H1 (cell line): ENCODE results near the gene KPNA6. TPM values are rescaled to one million over a fixed set of nuclear protein-coding genes. Genes with fewer than 3 reads are reported as not detected.

Source experiments
- CTCF ChIA-PET: fragments of 300-600 bp; sonication (Branson Sonifier 250); formaldehyde crosslinking; loops from one replicate; lab custom pipeline; 2021; ENCODE audit not compliant: partially characterized antibody; lab: Charles Lee
- POLR2A ChIA-PET: fragments of 300-600 bp; sonication (Branson Sonifier 250); formaldehyde crosslinking; loops from one replicate; lab custom pipeline; 2021; ENCODE audit warnings: inconsistent platforms; ENCODE audit not compliant: partially characterized antibody; lab: Charles Lee
- DNase-seq, 2 experiments: peaks; one replicate each; pipeline versions ENCODE4 v3.0.0 to v3.0.0-alpha.2; 2010 to 2022; ENCODE audit warnings: low spot score in 2 of 2, low read depth in 1 of 2, mixed read lengths in 1 of 2
- FAIRE-seq: peaks from 2 replicates; lab custom pipeline; 2011; peaks lifted over from hg19 to GRCh38; lab: Jason Lieb, UNC
- H2AFZ ChIP-seq: 2 replicates; pipeline ENCODE4 v1.8.1; 2012; ENCODE audit warnings: low read length, inconsistent platforms
- H2AK5ac ChIP-seq: 2 replicates; pipeline ENCODE4 v1.6.1; 2013; ENCODE audit warnings: low read depth, low read length
- H2BK120ac ChIP-seq: replicated peaks from 2 replicates; pipeline ENCODE3; 2013; ENCODE audit warnings: low read depth, low read length, inconsistent platforms
- H2BK12ac ChIP-seq: 2 replicates; pipeline ENCODE4 v1.6.1; 2013; ENCODE audit warnings: low read depth, low read length
- H2BK15ac ChIP-seq: 2 replicates; pipeline ENCODE4 v1.6.1; 2013; ENCODE audit warnings: low read length
- H2BK20ac ChIP-seq: 2 replicates; pipeline ENCODE4 v1.6.1; 2013; ENCODE audit warnings: low read length
- H2BK5ac ChIP-seq: 2 replicates; pipeline ENCODE4 v1.6.1; 2013; ENCODE audit warnings: low read depth, low read length
- H3K14ac ChIP-seq: 2 replicates; pipeline ENCODE4 v1.6.1; 2013; ENCODE audit warnings: inconsistent platforms; ENCODE audit not compliant: insufficient read length
- H3K18ac ChIP-seq: 2 replicates; pipeline ENCODE4 v1.6.1; 2013; ENCODE audit warnings: low read length; ENCODE audit errors: extremely low read depth
- H3K23ac ChIP-seq: 2 replicates; pipeline ENCODE4 v1.6.1; 2013; ENCODE audit warnings: inconsistent platforms; ENCODE audit not compliant: insufficient read length
- H3K23me2 ChIP-seq: 2 replicates; pipeline ENCODE4 v1.6.1; 2013; ENCODE audit warnings: low read depth, low read length
- H3K27ac ChIP-seq: 2 replicates; pipeline ENCODE4 v1.6.1; 2011; ENCODE audit warnings: low read depth, low read length, inconsistent platforms
- H3K27me3 ChIP-seq, 4 experiments: replicated peaks in 1 of 4; 1 replicate in 1 of 4; 2 replicates in 3 of 4; pipeline versions ENCODE4 v1.6.1 to v1.8.1; 2011 to 2013; ENCODE audit warnings: low read length in 3 of 4, mild to moderate bottlenecking in 3 of 4, inconsistent platforms in 2 of 4, mixed read lengths in 2 of 4, moderate library complexity in 1 of 4; ENCODE audit not compliant: control insufficient read depth in 3 of 4, insufficient read depth in 3 of 4; ENCODE audit errors: extremely low read depth in 1 of 4
- H3K36me3 ChIP-seq, 4 experiments: 2 replicates each; pipeline versions ENCODE4 v1.6.1 to v1.8.1; 2011 to 2013; ENCODE audit warnings: mild to moderate bottlenecking in 4 of 4, low read length in 3 of 4, moderate library complexity in 2 of 4, control low read depth in 1 of 4, inconsistent platforms in 1 of 4; ENCODE audit not compliant: insufficient read depth in 4 of 4, control insufficient read depth in 2 of 4
- H3K4ac ChIP-seq: replicated peaks from 2 replicates; pipeline ENCODE3; 2013; ENCODE audit warnings: low read length, low read depth, mixed read lengths, inconsistent platforms; ENCODE audit not compliant: insufficient read length
- H3K4me1 ChIP-seq, 4 experiments: replicated peaks in 1 of 4; 1 replicate in 1 of 4; 2 replicates in 3 of 4; pipeline versions ENCODE4 v1.6.1 to v1.8.1; 2011 to 2013; ENCODE audit warnings: low read length in 3 of 4, inconsistent platforms in 2 of 4, mixed read lengths in 1 of 4; ENCODE audit not compliant: insufficient read depth in 4 of 4, control insufficient read depth in 3 of 4
- H3K4me2 ChIP-seq, 2 experiments: 2 replicates each; pipeline versions ENCODE4 v1.6.1 to v1.8.1; 2011 to 2013; ENCODE audit warnings: low read depth in 2 of 2, low read length in 2 of 2, control low read depth in 1 of 2, inconsistent platforms in 1 of 2, mild to moderate bottlenecking in 1 of 2; ENCODE audit not compliant: insufficient read depth in 1 of 2
- H3K4me3 ChIP-seq, 4 experiments: fragments of 200-600, 300-600 bp in 1 of 4; sonication (generic), shearing (Covaris generic), sonication (Bioruptor Twin) in 1 of 4; 2 replicates each; pipeline versions ENCODE4 v1.5.1 to v1.8.1; 2011 to 2016; ENCODE audit warnings: low read length in 4 of 4, low read depth in 3 of 4, control low read depth in 2 of 4, inconsistent platforms in 2 of 4, mild to moderate bottlenecking in 2 of 4, mixed read lengths in 1 of 4, moderate library complexity in 1 of 4; ENCODE audit not compliant: insufficient read depth in 2 of 4; ENCODE audit errors: extremely low read depth in 1 of 4
- H3K56ac ChIP-seq: replicated peaks from 2 replicates; pipeline ENCODE3; 2013; ENCODE audit warnings: low read depth, mild to moderate bottlenecking, mixed read lengths, low read length, inconsistent platforms; ENCODE audit not compliant: insufficient read length
- H3K79me1 ChIP-seq: 2 replicates; pipeline ENCODE4 v1.6.1; 2013; ENCODE audit warnings: low read depth, low read length, control low read depth
- H3K79me2 ChIP-seq, 2 experiments: 2 replicates each; pipeline versions ENCODE4 v1.6.1 to v1.8.1; 2012 to 2013; ENCODE audit warnings: low read length in 2 of 2, mild to moderate bottlenecking in 2 of 2, inconsistent platforms in 1 of 2; ENCODE audit not compliant: insufficient read depth in 2 of 2, control insufficient read depth in 1 of 2
- H3K9ac ChIP-seq, 4 experiments: replicated peaks in 1 of 4; 1 replicate in 1 of 4; 2 replicates in 3 of 4; pipeline versions ENCODE4 v1.6.1 to v1.8.1; 2011 to 2013; ENCODE audit warnings: low read depth in 3 of 4, low read length in 3 of 4, control low read depth in 2 of 4, mild to moderate bottlenecking in 2 of 4, moderate library complexity in 2 of 4, inconsistent platforms in 1 of 4; ENCODE audit errors: extremely low read depth in 1 of 4
- H3K9me3 ChIP-seq, 2 experiments: 2 replicates each; pipeline versions ENCODE4 v1.6.1 to v1.8.1; 2012 to 2013; ENCODE audit warnings: mild to moderate bottlenecking in 2 of 2, moderate library complexity in 2 of 2, control low read depth in 1 of 2, inconsistent platforms in 1 of 2, low read depth in 1 of 2, low read length in 1 of 2, mixed read lengths in 1 of 2; ENCODE audit not compliant: insufficient read depth in 2 of 2
- H4K20me1 ChIP-seq, 2 experiments: replicated peaks in 1 of 2; 2 replicates each; pipeline versions ENCODE3 to v1.8.1; 2011 to 2013; ENCODE audit warnings: inconsistent platforms in 2 of 2, low read length in 2 of 2, mild to moderate bottlenecking in 1 of 2; ENCODE audit not compliant: insufficient read depth in 2 of 2, control insufficient read depth in 1 of 2
- H4K5ac ChIP-seq: 2 replicates; pipeline ENCODE4 v1.6.1; 2013; ENCODE audit warnings: low read length, low read depth, mixed read lengths, inconsistent platforms; ENCODE audit not compliant: insufficient read length
- H4K8ac ChIP-seq: 2 replicates; pipeline ENCODE4 v1.8.0; 2013; ENCODE audit warnings: mild to moderate bottlenecking, moderate library complexity, low read length, inconsistent platforms; ENCODE audit not compliant: insufficient read depth; ENCODE audit errors: extremely low read depth
- H4K91ac ChIP-seq: replicated peaks from 2 replicates; pipeline ENCODE3; 2013; ENCODE audit warnings: low read length, mixed read lengths, inconsistent platforms; ENCODE audit not compliant: insufficient read length
- CBX8 ChIP-seq: fragments of 300-800, 300-1000 bp; sonication (generic); IDR thresholded peaks from 2 replicates; pipeline ENCODE4 v1.7.1; 2016; ENCODE audit warnings: low read depth, low read length, borderline replicate concordance
- CTBP2 ChIP-seq: IDR thresholded peaks from 2 replicates; pipeline ENCODE4 v1.7.0; 2011; ENCODE audit warnings: borderline replicate concordance, mild to moderate bottlenecking, moderate library complexity, mixed read lengths, low read length; ENCODE audit not compliant: insufficient read depth, insufficient read length
- E2F6 ChIP-seq: IDR thresholded peaks from 2 replicates; pipeline ENCODE4 v1.6.1; 2012; ENCODE audit warnings: inconsistent platforms
- EZH2 ChIP-seq: fragments of 200-600 bp; sonication (generic); IDR thresholded peaks from 2 replicates; pipeline ENCODE4 v1.7.1; 2012; ENCODE audit warnings: low read depth, mild to moderate bottlenecking, moderate library complexity, low read length, inconsistent platforms; ENCODE audit not compliant: severe bottlenecking
- MAX ChIP-seq: IDR thresholded peaks from 2 replicates; pipeline ENCODE4 v1.6.1; 2012; ENCODE audit warnings: inconsistent platforms
- NANOG ChIP-seq: IDR thresholded peaks from 2 replicates; pipeline ENCODE4 v1.6.1; 2011; ENCODE audit warnings: low read length, low read depth, mild to moderate bottlenecking, inconsistent platforms; ENCODE audit not compliant: insufficient read depth, poor library complexity, severe bottlenecking
- POU5F1 ChIP-seq: IDR thresholded peaks from 2 replicates; pipeline ENCODE4 v1.6.1; 2011; ENCODE audit warnings: low read depth, mild to moderate bottlenecking, low read length, moderate library complexity
- SIN3A ChIP-seq, 2 experiments: IDR thresholded peaks in 1 of 2; conservative IDR thresholded peaks in 1 of 2; 2 replicates each; pipeline ENCODE4 v1.6.1; 2011 to 2012; ENCODE audit warnings: low read length in 2 of 2, improper control_type of control experiment in 1 of 2, low read depth in 1 of 2, mild to moderate bottlenecking in 1 of 2
- SIRT6 ChIP-seq: IDR thresholded peaks from one replicate; pipeline ENCODE4 v1.7.1; 2012; ENCODE audit warnings: low read length, inconsistent platforms
- SP2 ChIP-seq: IDR thresholded peaks from 2 replicates; pipeline ENCODE4 v1.6.1; 2012; ENCODE audit warnings: mild to moderate bottlenecking, low read length, inconsistent platforms
- TAF7 ChIP-seq: optimal IDR thresholded peaks from 2 replicates; pipeline ENCODE3; 2011; ENCODE audit warnings: low read depth, mild to moderate bottlenecking, inconsistent platforms, low read length, moderate library complexity, borderline replicate concordance
- WGBS, 2 experiments: shearing (Covaris generic) in 1 of 2; methylation state at CpG; one replicate each; pipeline versions ENCODE4 v1.1.6 to v1.1.7; 2013 to 2015; ENCODE audit warnings: low lambda C conversion rate in 2 of 2, mixed read lengths in 2 of 2, inconsistent platforms in 1 of 2, low coverage in 1 of 2, missing lambda C conversion rate in 1 of 2; ENCODE audit not compliant: insufficient replicate concordance in 2 of 2, insufficient coverage in 1 of 2, insufficient read length in 1 of 2; ENCODE audit errors: extremely low coverage in 1 of 2, missing lambda C conversion rate in 1 of 2; 5-methylcytosine and 5-hydroxymethylcytosine counted together
- polyA plus RNA-seq, 7 experiments: library from polyadenylated mRNA; depleted of rRNA in 3 of 7; stranded (reverse) in 5 of 7; unstranded in 2 of 7; fragments of >200 nt in 5 of 7; fragments of 200-250 nt in 2 of 7; gene quantifications; 1 replicate in 5 of 7; 2 replicates in 1 of 7; 4 replicates in 1 of 7; pipeline versions ENCODE4 v1.2.1 to v1.2.3, GENCODE V29; 2011 to 2013; ENCODE audit warnings: missing spikeins in 2 of 7, mixed read lengths in 2 of 7
- total RNA-seq: library from RNA; stranded (reverse); fragmentation: NEBNext Ultra II Directional; extraction: Animal tissue kit (Norgen Biotek cat#: 25700); gene quantifications from 2 replicates; pipeline ENCODE4 v1.2.1, GENCODE V29; 2021

The KPNA6 gene
- total and polyA plus RNA-seq, 2 of the 8 experiments (the other 6 are each of a cell fraction or from before 2014, with no cell fraction given), result 24.2 to 120 TPM

GRCh38 chr1:32170991-32171390, 63.1 kb downstream of the KPNA6 start:
- no peak for DNase-seq
- ChIA-PET POLR2A (interaction anchor here (1.6 kb wide), 1 partner anchor 26 kb away, joined by 4 read pairs; no protein-coding TSS in a partner anchor), CTCF (interaction anchor here (1.3 kb wide), 1 partner anchor 69 kb away, joined by 3 read pairs; no protein-coding TSS in a partner anchor)
- no peak overlapping the region; the same call in 1 of the 2 replicates for H4K8ac ChIP-seq
- no peak overlapping the region for H3K4me2 ChIP-seq
- no peaks in the 10 kb centered on the region for H3K4me1 ChIP-seq
- H3K79me2 ChIP-seq, result no peaks in the 10 kb centered on the region
- H3K23me2 ChIP-seq, result no peaks in the 10 kb centered on the region
- no peak overlapping the region for H2AFZ ChIP-seq
- no peak overlapping the region for H4K5ac ChIP-seq
- no peak overlapping the region for H4K91ac ChIP-seq
- H2BK15ac ChIP-seq, result no peak overlapping the region
- H3K4ac ChIP-seq, result no peak overlapping the region
- TF ChIP-seq EZH2 (no peak), MAX (no peak), SP2 (no peak), NANOG (no peak), TAF7 (no peak), E2F6 (no peak), SIRT6 (no peak), POU5F1 (no peak), CBX8 (no peak), SIN3A (conservative IDR thresholded peaks at IDR 0.05 in 1 of 2, IDR thresholded peaks at IDR 0.05 in 1 of 2; ENCODE audit: low read depth in 1 of 2, low read length in 2 of 2) (no peak), CTBP2 (no peak)
- no peaks in the 10 kb centered on the region for H3K9me3 ChIP-seq
- H3K27me3 ChIP-seq, result no peaks in the 10 kb centered on the region
- no peak overlapping the region for H3K56ac ChIP-seq
- H3K79me1 ChIP-seq, result no peaks in the 10 kb centered on the region; the same call in 1 of the 2 replicates
- H3K14ac ChIP-seq, result no peak overlapping the region
- no peak overlapping the region for H3K23ac ChIP-seq
- no peaks in the 10 kb centered on the region for H4K20me1 ChIP-seq
- no peak overlapping the region for H2BK5ac ChIP-seq
- peaks cover 14 to 58% (median 42%) of the 10 kb centered on the region in 4 experiments for H3K36me3 ChIP-seq
- no peak overlapping the region for H3K4me3 ChIP-seq
- H3K9ac ChIP-seq, result no peak overlapping the region
- no peak overlapping the region for H2BK12ac ChIP-seq
- WGBS, 2 experiments, result 88% methylated on average over 4 of the region's 4 CpGs; no CpG with 5 or more reads in 1 of the 2 experiments
- no peak overlapping the region for H2AK5ac ChIP-seq
- H3K27ac ChIP-seq, result no peak overlapping the region
- no peak for FAIRE-seq
- no peak overlapping the region for H2BK20ac ChIP-seq
- H2BK120ac ChIP-seq, result no peak overlapping the region
- H3K18ac ChIP-seq, result no peak overlapping the region
